AG10803 (cell line): ENCODE results near the gene DUSP7.

Experiments used
- DNase-seq: peaks from one replicate; pipeline ENCODE4 v3.0.0; 2010; ENCODE audit warnings: low read depth
- H3K4me3 ChIP-seq: 2 replicates; pipeline ENCODE4 v1.5.1; 2011; ENCODE audit warnings: mild to moderate bottlenecking, low read length, control low read depth
- TF ChIP-seq, protein P1 (sequence below): conservative IDR thresholded peaks from 2 replicates; pipeline ENCODE4 v1.5.1; 2011; ENCODE audit warnings: mild to moderate bottlenecking, low read length, control low read depth, inconsistent platforms

DUSP7 gene

DNA sequence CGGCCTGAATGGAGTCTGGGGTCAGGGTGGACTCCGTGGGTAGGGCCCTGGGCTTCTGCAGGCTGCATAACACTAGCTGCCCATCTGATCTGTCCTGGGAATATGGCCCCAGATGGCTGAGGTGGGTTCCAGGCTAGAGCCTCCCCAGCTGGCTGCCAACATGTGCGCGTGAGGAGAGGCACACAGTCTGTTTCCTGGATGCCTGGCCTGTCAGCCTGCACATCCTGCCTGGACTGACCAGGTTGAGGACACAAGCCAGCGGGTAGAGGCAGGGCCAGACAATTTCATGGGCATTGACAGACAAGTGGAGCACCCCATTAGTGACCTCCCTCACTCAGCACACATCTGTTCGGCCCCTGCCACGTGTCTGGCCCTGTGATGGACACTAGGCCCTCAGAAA lies 30.9 kb downstream of the DUSP7 start:
- H3K4me3 ChIP-seq = no peak overlapping the region
- DNase-seq = no peak
- TF ChIP-seq, protein P1, sequence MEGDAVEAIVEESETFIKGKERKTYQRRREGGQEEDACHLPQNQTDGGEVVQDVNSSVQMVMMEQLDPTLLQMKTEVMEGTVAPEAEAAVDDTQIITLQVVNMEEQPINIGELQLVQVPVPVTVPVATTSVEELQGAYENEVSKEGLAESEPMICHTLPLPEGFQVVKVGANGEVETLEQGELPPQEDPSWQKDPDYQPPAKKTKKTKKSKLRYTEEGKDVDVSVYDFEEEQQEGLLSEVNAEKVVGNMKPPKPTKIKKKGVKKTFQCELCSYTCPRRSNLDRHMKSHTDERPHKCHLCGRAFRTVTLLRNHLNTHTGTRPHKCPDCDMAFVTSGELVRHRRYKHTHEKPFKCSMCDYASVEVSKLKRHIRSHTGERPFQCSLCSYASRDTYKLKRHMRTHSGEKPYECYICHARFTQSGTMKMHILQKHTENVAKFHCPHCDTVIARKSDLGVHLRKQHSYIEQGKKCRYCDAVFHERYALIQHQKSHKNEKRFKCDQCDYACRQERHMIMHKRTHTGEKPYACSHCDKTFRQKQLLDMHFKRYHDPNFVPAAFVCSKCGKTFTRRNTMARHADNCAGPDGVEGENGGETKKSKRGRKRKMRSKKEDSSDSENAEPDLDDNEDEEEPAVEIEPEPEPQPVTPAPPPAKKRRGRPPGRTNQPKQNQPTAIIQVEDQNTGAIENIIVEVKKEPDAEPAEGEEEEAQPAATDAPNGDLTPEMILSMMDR = no peak

DNA sequence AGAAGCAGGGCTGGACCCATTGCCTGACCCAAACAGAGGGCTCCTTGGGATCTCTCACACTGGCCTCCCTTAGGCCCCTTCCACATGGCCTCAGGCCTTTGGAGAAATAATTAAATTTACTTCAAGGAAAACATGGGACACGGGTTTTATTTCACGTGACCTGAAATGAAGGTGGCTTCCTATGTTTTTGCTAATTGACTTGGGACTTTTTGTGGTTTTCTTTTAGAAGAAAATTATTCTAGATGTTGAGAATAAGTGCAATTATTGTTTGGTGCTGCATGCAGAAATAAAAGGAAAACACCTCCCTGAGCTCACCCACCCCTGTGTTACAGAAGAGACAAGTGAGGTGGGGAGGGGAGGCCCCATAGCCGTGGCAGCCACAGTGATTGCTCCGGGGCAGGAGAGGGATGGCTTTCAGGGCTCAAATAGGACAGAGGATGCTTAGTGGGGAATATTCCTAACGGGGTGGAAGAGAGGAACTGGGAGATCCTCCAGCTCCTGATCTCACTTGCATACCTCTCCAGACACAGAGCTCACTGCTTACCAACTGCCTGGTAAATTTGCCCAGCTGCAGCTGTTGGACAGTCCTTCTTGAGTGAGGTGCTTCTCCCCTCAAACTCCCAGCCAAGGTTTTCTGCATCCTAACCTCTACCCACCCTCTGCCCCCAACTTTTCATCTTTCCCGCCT lies 31.5 kb downstream of the DUSP7 start:
- no peak for DNase-seq
- TF ChIP-seq, protein P1 = no peak
- H3K4me3 ChIP-seq = no peak overlapping the region

DNA sequence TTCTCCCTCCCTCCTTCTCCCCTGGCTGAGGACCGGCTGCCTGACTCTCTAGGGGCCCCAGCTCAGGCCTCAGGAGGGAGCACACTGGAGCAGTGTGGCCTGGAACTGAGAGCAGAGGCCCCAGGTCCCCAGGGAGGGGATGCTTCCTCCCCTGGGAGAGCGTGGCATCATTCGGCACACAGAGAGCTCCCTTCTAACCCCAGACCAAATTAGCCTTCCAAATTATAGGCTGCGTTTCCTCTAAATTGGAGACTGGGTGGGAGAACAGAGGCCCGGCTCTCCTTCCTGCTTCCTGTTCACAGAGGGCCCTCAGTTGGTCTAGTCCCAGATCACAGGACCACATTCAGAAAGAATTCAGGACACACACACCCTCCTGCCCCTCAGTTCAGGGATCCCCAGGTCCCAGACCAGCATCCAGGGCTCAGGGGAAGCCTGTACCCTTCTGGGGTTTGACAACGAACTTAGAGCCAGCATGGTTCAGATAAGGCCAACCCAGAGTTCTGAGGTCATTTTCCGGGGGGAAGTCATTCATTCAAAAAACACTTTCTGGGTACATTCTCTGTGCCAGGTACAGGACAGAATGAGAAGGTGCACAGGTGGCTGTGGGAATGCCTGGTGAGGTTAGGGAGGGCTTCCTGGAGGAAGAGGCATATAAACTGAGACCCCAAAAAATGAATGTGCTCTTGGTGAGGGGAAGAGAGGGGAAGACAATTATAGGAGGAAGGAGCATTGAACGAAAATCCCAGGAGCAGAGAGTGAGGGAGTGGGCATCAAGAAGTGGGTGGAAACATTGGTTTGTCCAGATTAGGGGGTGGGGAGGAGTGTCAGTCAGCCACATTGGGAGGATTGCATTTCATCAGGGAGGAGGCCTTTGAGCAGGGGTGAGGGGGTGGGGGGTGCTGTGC lies 32.3 kb downstream of the DUSP7 start:
- no peak overlapping the region for H3K4me3 ChIP-seq
- no peak for DNase-seq
- TF ChIP-seq, protein P1 = no peak

DNA sequence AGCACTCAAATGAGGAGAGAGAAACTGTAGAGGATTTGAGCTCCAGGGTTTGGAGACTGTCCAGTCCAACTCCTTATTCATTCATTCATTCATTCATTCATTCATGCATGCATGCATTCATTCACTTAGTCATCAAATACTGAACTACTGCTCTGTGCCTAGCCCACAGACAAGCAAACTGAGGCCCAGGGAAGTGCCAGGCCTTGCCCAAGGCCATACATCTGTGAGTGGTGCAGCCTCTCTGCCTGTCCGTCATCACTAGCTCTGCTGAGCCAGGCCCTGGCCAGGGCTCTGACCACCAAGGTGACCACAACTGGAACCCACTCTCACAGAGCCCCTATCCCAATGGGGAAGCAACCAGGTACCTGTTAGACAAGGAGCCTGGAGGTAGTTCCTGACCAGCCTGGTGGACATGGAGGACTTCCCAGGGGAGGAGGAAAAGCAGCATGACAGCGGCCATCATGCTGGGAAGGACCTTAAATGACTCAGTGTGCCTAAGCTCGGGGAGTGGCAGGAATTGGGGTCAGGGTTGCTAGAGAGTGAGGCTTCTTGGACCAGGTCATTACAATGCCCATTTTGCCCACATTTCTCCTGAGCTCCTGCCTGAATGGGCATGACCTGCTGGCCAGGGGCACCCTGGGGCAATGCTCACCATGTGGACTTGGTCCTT lies 33.1 kb downstream of the DUSP7 start:
- no peak overlapping the region for H3K4me3 ChIP-seq
- TF ChIP-seq, protein P1 = no peak
- no peak for DNase-seq

DNA sequence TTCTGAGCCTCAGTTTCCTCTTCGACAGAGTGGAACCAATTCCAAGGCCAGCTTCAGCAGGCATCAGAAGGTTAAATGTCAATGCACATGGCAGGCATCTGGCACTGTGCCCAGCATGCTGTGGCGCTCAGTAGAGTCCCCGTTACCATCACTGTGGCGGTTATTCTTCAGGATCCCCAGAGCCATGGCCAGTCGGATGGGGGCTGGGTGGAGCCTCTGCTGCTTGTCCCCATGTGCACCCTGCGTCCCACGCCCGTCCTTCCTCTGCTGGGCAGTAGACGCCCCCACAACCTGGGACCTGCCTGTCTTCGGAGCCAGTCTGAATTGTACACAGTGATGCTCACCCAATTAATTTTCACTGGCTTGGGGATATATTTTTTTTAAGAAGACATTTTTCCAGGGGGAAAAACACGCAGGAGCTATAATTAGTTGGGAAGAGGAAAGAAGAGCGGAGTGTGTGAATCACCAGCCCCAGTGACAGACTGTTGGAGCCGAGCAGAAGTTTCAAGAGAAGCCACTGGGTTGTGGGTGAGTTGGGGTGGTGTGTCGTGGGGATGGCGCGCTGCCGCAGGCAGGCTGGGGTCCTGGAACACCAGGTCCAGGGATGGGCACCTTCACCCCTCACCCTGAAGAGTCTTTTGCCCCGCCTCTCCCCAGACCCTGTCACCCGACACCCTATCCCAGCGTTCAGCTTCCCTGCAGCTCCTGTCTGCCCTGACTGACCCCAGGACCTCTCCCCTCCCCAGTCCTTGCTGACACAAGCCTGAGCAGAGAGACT lies 33.9 kb downstream of the DUSP7 start:
- no peak overlapping the region for H3K4me3 ChIP-seq
- DNase-seq = no peak
- TF ChIP-seq, protein P1 = no peak

DNA sequence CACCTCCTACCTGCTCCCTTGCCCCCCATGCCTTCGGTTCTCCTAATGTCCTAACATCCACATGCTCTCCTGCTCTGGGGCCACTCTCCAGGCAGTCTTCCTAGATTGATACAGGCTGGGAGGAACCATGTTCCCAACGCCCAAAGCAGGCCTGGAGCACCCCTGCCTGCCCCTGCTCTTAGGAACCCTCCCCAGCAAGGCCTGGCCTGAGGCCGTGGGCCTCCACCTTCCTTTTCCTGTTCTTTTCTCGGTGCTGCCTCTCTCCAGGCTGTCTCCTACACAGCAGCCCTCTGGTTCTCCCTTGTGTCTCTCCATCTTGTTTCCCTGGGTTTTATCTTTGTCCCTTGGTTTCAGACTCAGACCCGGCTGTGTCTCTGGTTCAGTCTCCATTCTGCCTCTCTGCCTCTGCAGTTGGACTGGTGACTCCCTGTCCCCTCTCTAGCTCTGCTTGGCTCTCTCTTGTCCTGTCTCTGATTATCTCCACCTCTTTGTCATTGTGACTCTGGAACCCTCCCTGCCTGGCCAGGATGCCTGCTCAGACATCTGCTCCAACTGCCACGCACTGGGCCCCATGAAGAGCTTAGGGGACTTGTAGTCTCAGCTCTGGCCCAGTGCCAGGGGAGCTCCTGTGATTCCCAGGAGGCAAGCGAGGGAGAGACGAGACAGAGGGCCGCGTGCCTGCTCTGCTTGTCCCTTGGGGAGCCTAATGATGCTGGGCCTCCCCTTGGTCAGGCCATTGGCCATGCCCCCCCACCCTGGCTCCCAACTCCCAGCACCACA lies 34.7 kb downstream of the DUSP7 start:
- no peak overlapping the region for H3K4me3 ChIP-seq
- TF ChIP-seq, protein P1 = no peak
- DNase-seq = no peak
